ENCODE data around the gene CACNG6. TPM values are rescaled to one million over a fixed set of nuclear protein-coding genes. Genes with fewer than 3 reads are reported as not detected.

CACNG6 gene
- total RNA-seq, 2 experiments from 2014 or later = 1.2 to 4.9 TPM

DNA sequence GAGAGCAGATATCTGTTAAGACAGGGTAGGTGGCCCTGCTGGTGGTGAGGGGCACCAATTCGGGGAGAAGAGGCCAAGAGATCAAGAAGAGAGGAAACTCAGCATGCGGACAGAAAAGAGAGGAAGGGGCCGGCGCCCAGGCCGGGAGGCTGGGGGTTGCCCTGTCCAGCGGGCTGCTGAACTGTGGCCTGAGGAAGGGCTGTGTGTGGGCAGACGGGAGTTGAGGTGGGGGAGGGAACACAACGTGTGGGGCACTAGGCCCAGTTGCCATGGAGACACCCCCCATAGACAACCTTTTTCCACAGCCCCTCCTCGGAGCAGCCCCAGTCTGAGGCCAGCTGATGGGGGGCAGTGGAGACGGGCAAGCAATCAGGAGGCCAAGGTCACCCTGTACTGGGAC is 31.2 kb upstream of the CACNG6 start:
- Histone ChIP-seq H3K9me2 (ENCODE audit: insufficient read depth, low read length) (no peaks in the 10 kb centered on the region), H3K9me3 (ENCODE audit: low read length) (no peaks in the 10 kb centered on the region), H2AFZ (ENCODE audit: low read length) (no peak overlapping the region), H3K4me2 (ENCODE audit: low read length) (no peak overlapping the region), H4K20me1 (ENCODE audit: insufficient read depth, low read length) (no peaks in the 10 kb centered on the region), H3K27ac (ENCODE audit: low read depth, low read length, poor library complexity, severe bottlenecking) (no peak overlapping the region), H3K4me3 (ENCODE audit: low read depth, low read length, poor library complexity, severe bottlenecking) (no peak overlapping the region), H3K79me2 (ENCODE audit: insufficient read depth, low read depth, low read length) (no peaks in the 10 kb centered on the region), H3K4me1 (ENCODE audit: insufficient read depth, low read length, poor library complexity, severe bottlenecking) (no peaks in the 10 kb centered on the region), H3K36me3 (ENCODE audit: insufficient read depth, low read length) (no peaks in the 10 kb centered on the region)
- POLR2A ChIA-PET = no interaction called here
- no peak for DNase-seq (ENCODE audit: low spot score)
- intact Hi-C loops (cut with micrococcal nuclease; ENCODE audit: unreplicated experiment) = no loop called here
- CTCF ChIA-PET (ENCODE audit: unreplicated experiment) = interaction anchor here (0.5 kb wide), 1 partner anchor 109 kb away, joined by 4 read pairs; no protein-coding TSS in a partner anchor
- no peak for TF ChIP-seq EZH2phosphoT487 (IDR thresholded peaks at IDR 0.05; ENCODE audit: borderline replicate concordance, low read depth, low read length)
- TF ChIP-seq, protein P1, sequence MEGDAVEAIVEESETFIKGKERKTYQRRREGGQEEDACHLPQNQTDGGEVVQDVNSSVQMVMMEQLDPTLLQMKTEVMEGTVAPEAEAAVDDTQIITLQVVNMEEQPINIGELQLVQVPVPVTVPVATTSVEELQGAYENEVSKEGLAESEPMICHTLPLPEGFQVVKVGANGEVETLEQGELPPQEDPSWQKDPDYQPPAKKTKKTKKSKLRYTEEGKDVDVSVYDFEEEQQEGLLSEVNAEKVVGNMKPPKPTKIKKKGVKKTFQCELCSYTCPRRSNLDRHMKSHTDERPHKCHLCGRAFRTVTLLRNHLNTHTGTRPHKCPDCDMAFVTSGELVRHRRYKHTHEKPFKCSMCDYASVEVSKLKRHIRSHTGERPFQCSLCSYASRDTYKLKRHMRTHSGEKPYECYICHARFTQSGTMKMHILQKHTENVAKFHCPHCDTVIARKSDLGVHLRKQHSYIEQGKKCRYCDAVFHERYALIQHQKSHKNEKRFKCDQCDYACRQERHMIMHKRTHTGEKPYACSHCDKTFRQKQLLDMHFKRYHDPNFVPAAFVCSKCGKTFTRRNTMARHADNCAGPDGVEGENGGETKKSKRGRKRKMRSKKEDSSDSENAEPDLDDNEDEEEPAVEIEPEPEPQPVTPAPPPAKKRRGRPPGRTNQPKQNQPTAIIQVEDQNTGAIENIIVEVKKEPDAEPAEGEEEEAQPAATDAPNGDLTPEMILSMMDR (conservative IDR thresholded peaks at IDR 0.05; ENCODE audit: low read length) = no peak
- no TSS peak for BruUV-seq (replicated peaks)

DNA sequence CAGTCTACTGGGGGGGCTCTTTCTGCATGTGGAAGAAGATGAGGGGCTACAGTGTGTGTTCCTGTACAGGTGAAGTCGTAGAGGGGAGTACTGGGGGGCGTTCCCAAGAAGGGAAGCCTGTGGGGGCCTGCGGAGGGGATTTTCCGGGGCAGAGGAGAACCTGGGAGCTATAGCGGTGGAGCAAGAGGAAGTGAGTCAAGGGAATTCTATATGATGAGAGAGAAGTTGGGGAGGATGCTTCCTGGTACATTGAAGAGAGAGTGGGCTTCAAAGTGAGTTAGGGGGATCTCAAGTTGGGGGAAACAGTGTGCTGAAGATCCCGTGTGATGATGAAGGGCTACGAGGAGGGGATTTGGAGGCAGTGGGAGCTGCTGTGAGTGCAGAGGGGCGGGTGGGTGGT is 30.6 kb upstream of the CACNG6 start:
- intact Hi-C loops (cut with micrococcal nuclease; ENCODE audit: unreplicated experiment) = no loop called here
- no peak for DNase-seq (ENCODE audit: low spot score)
- Histone ChIP-seq H3K79me2 (ENCODE audit: insufficient read depth, low read depth, low read length) (no peaks in the 10 kb centered on the region), H3K9me2 (ENCODE audit: insufficient read depth, low read length) (no peaks in the 10 kb centered on the region), H3K27ac (ENCODE audit: low read depth, low read length, poor library complexity, severe bottlenecking) (no peak overlapping the region), H3K4me3 (ENCODE audit: low read depth, low read length, poor library complexity, severe bottlenecking) (no peak overlapping the region), H2AFZ (ENCODE audit: low read length) (no peak overlapping the region), H3K36me3 (ENCODE audit: insufficient read depth, low read length) (no peaks in the 10 kb centered on the region), H3K4me2 (ENCODE audit: low read length) (no peak overlapping the region), H3K4me1 (ENCODE audit: insufficient read depth, low read length, poor library complexity, severe bottlenecking) (no peaks in the 10 kb centered on the region), H3K9me3 (ENCODE audit: low read length) (no peaks in the 10 kb centered on the region), H4K20me1 (ENCODE audit: insufficient read depth, low read length) (no peaks in the 10 kb centered on the region)
- no TSS peak for BruUV-seq (replicated peaks)
- POLR2A ChIA-PET = no interaction called here
- TF ChIP-seq, protein P1 (conservative IDR thresholded peaks at IDR 0.05; ENCODE audit: low read length) = no peak
- TF ChIP-seq EZH2phosphoT487 (IDR thresholded peaks at IDR 0.05; ENCODE audit: borderline replicate concordance, low read depth, low read length) = no peak
- CTCF ChIA-PET (ENCODE audit: unreplicated experiment) = no interaction called here

DNA sequence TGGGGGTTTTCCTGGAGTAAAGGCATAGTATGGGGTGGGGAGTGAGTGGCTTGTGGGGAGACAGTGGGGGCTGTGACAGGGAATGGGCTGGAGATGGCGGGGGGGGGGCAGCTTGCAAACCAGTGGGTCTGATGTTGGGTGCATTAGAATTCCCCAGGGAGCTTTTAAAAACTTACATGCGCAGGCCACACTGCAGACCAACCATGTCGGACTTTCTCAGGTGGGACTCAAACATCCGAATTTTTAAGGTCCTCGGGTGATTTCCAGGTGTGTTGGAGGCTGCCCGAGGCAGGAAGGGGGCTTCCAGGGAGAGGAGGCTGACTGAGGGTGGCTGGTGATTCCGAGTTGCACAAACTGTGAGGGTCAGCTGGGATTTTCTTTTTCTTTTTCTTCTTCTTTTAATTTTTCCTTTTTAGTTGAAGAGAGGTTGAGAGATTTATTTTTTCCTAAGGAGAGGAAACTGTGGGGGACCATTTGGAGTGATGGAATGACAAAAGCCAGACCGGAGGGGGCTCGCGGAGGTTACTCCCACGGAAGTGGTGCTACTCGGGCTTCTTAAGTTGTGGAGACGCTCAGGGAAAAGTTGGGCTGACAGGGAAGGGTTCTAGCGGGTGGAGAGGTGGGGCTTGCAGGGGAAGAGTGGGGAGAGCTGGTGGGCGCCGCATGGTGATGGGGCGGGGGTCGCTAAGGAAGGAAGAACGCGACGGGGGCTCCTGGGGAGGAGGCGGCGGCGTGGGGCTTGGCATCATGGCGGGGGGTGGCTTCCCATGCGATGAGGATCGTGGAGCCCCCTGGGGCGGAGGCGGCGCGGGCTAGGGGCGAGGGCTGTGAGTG is 29.7 kb upstream of the CACNG6 start:
- no peaks in the 10 kb centered on the region for H4K20me1 ChIP-seq (ENCODE audit: insufficient read depth, low read length)
- H2AFZ ChIP-seq (ENCODE audit: low read length) = no peak overlapping the region
- no peaks in the 10 kb centered on the region for H3K79me2 ChIP-seq (ENCODE audit: insufficient read depth, low read depth, low read length)
- TF ChIP-seq, protein P1 (conservative IDR thresholded peaks at IDR 0.05; ENCODE audit: low read length) = no peak
- TF ChIP-seq EZH2phosphoT487 (IDR thresholded peaks at IDR 0.05; ENCODE audit: borderline replicate concordance, low read depth, low read length) = no peak
- intact Hi-C loops (cut with micrococcal nuclease; ENCODE audit: unreplicated experiment) = no loop called here
- H3K36me3 ChIP-seq (ENCODE audit: insufficient read depth, low read length) = no peaks in the 10 kb centered on the region
- H3K27ac ChIP-seq (ENCODE audit: low read depth, low read length, poor library complexity, severe bottlenecking) = no peak overlapping the region
- H3K9me2 ChIP-seq (ENCODE audit: insufficient read depth, low read length) = no peaks in the 10 kb centered on the region
- no TSS peak for BruUV-seq (replicated peaks)
- H3K4me1 ChIP-seq (ENCODE audit: insufficient read depth, low read length, poor library complexity, severe bottlenecking) = no peaks in the 10 kb centered on the region
- H3K4me2 ChIP-seq (ENCODE audit: low read length) = no peak overlapping the region
- H3K9me3 ChIP-seq (ENCODE audit: low read length) = no peaks in the 10 kb centered on the region
- POLR2A ChIA-PET = no interaction called here
- no peak overlapping the region for H3K4me3 ChIP-seq (ENCODE audit: low read depth, low read length, poor library complexity, severe bottlenecking)
- CTCF ChIA-PET (ENCODE audit: unreplicated experiment) = no interaction called here
- no peak for DNase-seq (ENCODE audit: low spot score)
